Esophagus (tissue), 2 donors: Measurements from ENCODE around the gene GPR31. TPM values are rescaled to one million over a fixed set of nuclear protein-coding genes. Genes with fewer than 3 reads are reported as not detected.

ENCODE experiments used
- H3K27ac ChIP-seq, 2 donors: one replicate each; pipeline ENCODE4 v1.5.1; 2013; ENCODE audit warnings: low read depth in 2 of 2, mild to moderate bottlenecking in 2 of 2, inconsistent platforms in 1 of 2, low read length in 1 of 2, moderate library complexity in 1 of 2
- H3K27me3 ChIP-seq, 2 donors: one replicate each; pipeline ENCODE4 v1.6.1; 2013; ENCODE audit warnings: low read length in 2 of 2, control low read depth in 1 of 2, mild to moderate bottlenecking in 1 of 2; ENCODE audit not compliant: insufficient read depth in 2 of 2, control insufficient read depth in 1 of 2
- H3K36me3 ChIP-seq, 2 donors: one replicate each; pipeline ENCODE4 v1.6.1; 2013; ENCODE audit warnings: low read length in 1 of 2; ENCODE audit not compliant: control insufficient read depth in 2 of 2, insufficient read depth in 2 of 2
- H3K4me1 ChIP-seq, 2 donors: one replicate each; pipeline ENCODE4 v1.6.1; 2013; ENCODE audit warnings: low read length in 1 of 2; ENCODE audit not compliant: control insufficient read depth in 2 of 2, insufficient read depth in 2 of 2
- H3K4me3 ChIP-seq, 2 donors: one replicate each; pipeline ENCODE4 v1.5.1; 2013; ENCODE audit warnings: low read length in 2 of 2, mild to moderate bottlenecking in 2 of 2, low read depth in 1 of 2, moderate library complexity in 1 of 2
- H3K9me3 ChIP-seq, 2 donors: one replicate each; pipeline ENCODE4 v1.6.1; 2013; ENCODE audit warnings: mild to moderate bottlenecking in 2 of 2, low read depth in 1 of 2, low read length in 1 of 2, moderate library complexity in 1 of 2; ENCODE audit not compliant: control insufficient read depth in 2 of 2, insufficient read depth in 1 of 2
- WGBS, 2 donors: extraction: QIAGEN DNeasy Blood & Tissue Kit; methylation state at CpG; one replicate each; pipeline ENCODE4 v1.1.7; 2013; 5-methylcytosine and 5-hydroxymethylcytosine counted together
- polyA plus RNA-seq, 2 donors: library from polyadenylated mRNA; stranded (reverse); fragments of 200-250 nt; gene quantifications; one replicate each; pipeline ENCODE4 v1.2.3, GENCODE V29; 2013
- donor health status: healthy with polysubstance abuse.
- donor health status: Bipolar disorder and iron deficiency.

GPR31 gene
- polyA plus RNA-seq, 2 donors, result not detected

DNA sequence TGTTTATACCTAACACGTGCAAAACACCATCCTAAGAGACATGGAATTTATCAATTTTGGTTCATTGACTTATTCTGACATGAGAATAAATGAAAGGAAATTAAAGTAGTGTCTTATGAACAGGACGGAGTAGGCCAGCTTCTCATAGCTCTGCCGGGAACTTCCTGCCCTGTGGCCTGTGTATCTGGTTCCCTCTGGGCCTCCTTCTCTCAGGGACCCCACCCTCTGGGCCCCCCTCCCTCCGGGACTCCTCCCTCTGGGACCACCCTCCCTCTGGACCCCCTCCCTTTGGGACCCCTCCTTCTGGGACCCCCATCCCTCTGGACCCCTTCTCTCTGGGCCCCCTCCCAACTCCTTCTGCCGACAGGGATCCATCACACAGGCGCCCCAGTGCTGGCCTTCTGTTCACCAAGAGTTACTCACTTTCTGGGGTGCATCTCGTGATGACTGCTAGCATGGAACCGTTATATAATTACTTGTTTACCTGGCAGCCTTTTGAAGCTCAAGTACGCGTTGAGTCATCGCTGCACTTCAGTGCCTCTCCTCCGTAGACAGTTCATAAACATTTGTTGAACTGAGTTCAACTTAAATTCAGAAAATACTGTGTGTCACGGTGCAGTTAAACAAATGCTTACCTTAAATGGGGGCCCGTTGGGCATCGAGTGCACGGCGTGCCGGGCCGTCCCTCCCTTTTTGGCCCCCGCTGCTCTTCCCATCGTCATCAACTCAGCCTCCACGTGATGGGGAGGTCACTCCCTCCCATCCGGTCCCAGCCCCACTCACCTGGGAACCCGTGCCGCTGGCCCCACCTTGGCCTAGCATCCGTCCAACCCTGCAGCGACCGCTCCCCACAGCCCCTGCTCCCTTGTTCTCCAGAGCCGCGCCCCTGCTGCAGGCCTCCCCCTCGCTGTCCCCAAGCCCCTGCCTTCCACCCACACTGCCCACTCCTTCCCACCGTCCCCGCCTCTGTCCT is 26.8 kb downstream of the GPR31 start:
- 69 to 81% methylated on average over 33 of the region's 33 CpGs for WGBS, 2 donors
- H3K9me3 ChIP-seq, result no peaks in the 10 kb centered on the region
- H3K4me1 ChIP-seq, result peaks cover 0 to 4% of the 10 kb centered on the region in 2 donors
- no peak overlapping the region for H3K4me3 ChIP-seq
- no peak overlapping the region for H3K27ac ChIP-seq
- H3K36me3 ChIP-seq, result no peaks in the 10 kb centered on the region
- no peaks in the 10 kb centered on the region for H3K27me3 ChIP-seq

DNA sequence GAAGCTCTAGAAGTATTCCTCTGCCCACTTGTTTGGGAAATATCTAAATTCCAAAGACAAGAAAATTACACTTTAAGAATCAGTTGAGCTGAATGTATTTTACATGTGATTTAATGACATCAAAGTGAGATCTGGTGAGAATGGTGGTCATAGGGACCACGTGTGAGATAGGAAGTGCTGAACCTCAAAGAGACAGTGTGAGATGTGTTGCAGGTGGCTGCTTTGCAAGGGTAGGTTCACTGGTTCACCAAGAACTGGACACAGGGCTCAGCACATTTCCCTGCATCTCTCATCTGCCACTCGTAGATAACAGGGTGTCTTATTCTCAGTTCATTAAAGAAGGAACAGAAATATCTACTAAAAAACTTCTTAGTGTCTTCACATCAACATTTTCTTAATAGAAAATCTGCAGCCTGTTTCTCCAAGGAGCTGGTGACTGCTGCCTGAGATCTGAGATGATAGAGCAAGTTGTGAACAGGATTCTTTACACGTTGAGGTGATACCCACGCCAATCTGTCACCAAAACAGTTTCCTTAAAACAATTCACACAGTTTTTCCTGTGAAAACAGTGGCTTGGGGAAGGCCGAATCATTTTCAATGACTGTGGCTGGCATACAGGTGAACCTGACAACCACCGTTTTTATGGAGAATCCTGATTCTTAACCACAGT is 27.6 kb downstream of the GPR31 start:
- WGBS, 2 donors, result 72 to 76% methylated on average over 6 of the region's 6 CpGs
- Histone ChIP-seq H3K9me3 (no peaks in the 10 kb centered on the region), H3K36me3 (no peaks in the 10 kb centered on the region), H3K27me3 (no peaks in the 10 kb centered on the region), H3K27ac (no peak overlapping the region), H3K4me1 (peaks cover 0 to 4% of the 10 kb centered on the region in 2 donors), H3K4me3 (no peak overlapping the region)

DNA sequence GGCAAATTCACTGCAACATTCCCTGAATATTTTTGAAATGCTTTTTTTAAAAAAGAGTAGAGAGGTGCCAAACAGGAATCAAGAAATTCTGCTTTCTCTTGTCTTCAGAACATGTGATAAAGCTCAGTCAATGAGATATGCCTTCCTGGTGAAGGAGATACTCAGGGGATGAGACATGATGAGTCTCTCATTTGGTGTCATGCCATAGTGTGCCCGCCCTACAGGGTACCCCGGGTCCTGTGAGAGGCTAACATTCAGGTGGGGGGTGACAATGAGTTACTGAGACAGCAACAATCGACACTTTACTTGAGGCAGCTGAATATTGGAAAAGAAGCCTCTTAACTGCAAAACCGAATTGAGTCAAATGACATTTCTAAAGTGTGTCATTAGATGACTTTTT is 28.2 kb downstream of the GPR31 start:
- no peak overlapping the region for H3K4me3 ChIP-seq
- H3K4me1 ChIP-seq, result peaks cover 0 to 4% of the 10 kb centered on the region in 2 donors
- no peaks in the 10 kb centered on the region for H3K36me3 ChIP-seq
- no peaks in the 10 kb centered on the region for H3K9me3 ChIP-seq
- no peaks in the 10 kb centered on the region for H3K27me3 ChIP-seq
- 77 to 78% methylated on average over 4 of the region's 4 CpGs for WGBS, 2 donors
- H3K27ac ChIP-seq, result no peak overlapping the region

DNA sequence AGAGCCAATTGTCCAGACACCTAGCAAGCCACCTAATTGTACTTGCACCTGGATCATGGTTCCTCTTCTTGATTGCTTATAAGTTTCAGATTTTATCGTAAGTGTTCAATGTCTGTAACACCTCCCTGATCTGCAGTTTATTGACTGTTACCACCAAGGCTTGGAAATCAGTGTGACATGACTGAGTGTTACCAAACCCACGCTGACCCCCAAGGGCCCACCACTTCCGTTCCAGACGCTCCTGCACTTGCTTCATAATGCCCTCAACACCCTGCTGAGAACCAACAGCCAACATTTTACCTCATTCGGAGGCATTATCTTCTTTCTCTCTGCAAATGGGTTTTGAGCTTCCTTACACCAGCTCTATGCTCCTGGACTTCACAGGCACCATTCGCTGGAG is 28.6 kb downstream of the GPR31 start:
- 76 to 80% methylated on average over 6 of the region's 6 CpGs for WGBS, 2 donors
- no peaks in the 10 kb centered on the region for H3K36me3 ChIP-seq
- peaks cover 0 to 4% of the 10 kb centered on the region in 2 donors for H3K4me1 ChIP-seq
- no peak overlapping the region for H3K27ac ChIP-seq
- no peaks in the 10 kb centered on the region for H3K9me3 ChIP-seq
- H3K4me3 ChIP-seq, result no peak overlapping the region
- no peaks in the 10 kb centered on the region for H3K27me3 ChIP-seq

DNA sequence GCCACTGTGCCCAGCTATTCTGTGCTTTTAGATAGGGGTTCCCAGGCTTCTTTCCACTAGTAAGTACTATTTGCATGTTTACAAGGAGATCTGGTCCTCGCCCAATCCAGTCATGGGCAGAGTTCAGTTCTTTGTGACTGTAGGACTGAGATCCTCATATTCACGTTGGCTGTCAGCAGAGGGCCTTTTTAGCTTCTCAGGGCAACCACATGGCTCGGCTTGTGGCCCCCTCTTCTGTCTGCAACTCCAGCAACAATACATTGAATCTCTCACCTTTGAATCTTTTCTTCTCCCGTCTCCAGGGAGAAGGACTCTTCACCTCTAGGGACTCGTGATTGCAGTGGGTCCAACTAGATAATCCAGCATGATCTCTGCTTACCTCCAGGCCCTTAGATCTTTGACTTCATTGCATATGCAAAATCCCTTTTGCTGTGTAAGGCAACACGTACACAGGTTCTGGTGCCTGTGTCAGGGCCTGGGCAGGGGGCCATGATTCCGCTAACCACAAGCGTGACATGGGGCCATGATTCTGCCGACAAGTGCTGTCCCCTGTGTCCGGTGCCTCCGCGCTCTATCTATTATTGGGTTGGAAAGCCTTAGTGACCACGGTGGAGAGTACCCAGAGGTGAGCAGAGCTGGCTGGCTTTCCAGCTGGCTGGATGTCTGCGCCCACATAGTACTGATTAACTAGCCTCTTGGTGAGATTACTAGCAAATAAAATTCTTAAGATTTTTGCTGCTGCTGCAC is 29.8 kb downstream of the GPR31 start:
- Histone ChIP-seq H3K4me3 (no peak overlapping the region), H3K4me1 (peaks cover 0 to 4% of the 10 kb centered on the region in 2 donors), H3K36me3 (no peaks in the 10 kb centered on the region), H3K9me3 (no peaks in the 10 kb centered on the region), H3K27me3 (no peaks in the 10 kb centered on the region), H3K27ac (no peak overlapping the region)
- WGBS, 2 donors, result 85 to 87% methylated on average over 14 of the region's 14 CpGs

DNA sequence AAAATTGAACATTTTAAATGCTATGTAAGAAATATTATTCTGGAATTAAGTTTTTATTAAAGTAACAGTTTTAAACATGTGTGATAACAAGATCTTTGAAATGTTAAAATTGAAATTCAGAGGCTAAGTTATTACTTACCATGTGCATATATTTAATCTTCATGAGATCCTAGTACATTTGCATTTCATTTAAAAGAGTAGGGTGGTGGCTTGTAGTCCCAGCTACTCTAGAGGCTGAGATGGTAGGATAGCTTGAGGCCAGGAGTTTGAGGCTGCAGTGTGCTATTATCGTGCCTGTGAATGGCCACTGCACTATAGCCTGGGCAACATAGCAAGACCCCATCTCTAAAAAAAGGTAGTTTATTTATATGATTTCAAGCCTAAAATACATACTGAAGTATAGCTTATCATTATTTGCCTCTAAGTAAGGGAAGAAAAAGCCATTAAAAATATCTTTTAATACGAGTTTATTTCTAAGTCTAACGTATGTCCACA is 31.9 kb downstream of the GPR31 start:
- WGBS, 2 donors, result 81 to 95% methylated on average over 3 of the region's 3 CpGs
- H3K4me1 ChIP-seq, result no peaks in the 10 kb centered on the region
- no peaks in the 10 kb centered on the region for H3K36me3 ChIP-seq
- H3K27ac ChIP-seq, result no peak overlapping the region
- H3K4me3 ChIP-seq, result no peak overlapping the region
- H3K9me3 ChIP-seq, result no peaks in the 10 kb centered on the region
- H3K27me3 ChIP-seq, result no peaks in the 10 kb centered on the region

DNA sequence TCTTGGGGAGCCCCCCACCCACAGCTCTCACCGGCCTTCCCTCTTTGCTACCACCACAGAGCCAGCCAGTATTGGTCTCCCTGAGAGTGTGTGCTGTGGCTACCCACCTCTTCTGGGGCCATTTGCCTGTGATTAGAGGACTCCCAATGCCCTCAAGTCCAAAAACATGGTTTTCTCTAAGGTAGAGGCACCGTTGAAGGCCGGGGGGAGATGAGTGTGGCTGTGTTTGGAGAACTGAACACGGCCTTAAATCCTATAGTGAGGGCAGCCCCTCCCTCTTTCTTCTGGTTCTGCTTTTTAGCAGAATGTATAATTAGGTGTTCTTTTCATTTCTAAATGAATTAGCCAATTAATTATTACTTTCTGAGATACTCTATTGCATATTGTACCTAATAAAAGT is 32.4 kb downstream of the GPR31 start:
- no peaks in the 10 kb centered on the region for H3K27me3 ChIP-seq
- no peaks in the 10 kb centered on the region for H3K36me3 ChIP-seq
- WGBS, 2 donors, result 82 to 88% methylated on average over 4 of the region's 4 CpGs
- H3K4me3 ChIP-seq, result no peak overlapping the region
- H3K4me1 ChIP-seq, result no peaks in the 10 kb centered on the region
- no peak overlapping the region for H3K27ac ChIP-seq
- H3K9me3 ChIP-seq, result no peaks in the 10 kb centered on the region

DNA sequence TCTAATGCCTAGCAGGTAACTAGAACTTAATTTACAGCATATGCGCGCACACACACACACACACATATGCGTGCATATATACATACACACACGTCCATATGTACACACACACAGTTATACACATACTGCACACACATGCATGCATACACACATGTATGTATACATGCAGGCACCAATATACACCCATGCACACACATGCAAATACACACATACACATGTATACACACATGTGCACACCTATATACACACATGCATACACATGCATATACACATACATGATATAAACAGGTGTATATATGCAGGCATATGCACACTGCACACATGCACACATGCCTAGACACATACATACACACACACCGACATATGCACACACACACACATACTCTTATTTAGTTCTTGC is 33.0 kb downstream of the GPR31 start:
- no peaks in the 10 kb centered on the region for H3K9me3 ChIP-seq
- WGBS, 2 donors, result 90 to 97% methylated on average over 5 of the region's 5 CpGs
- no peak overlapping the region for H3K27ac ChIP-seq
- no peak overlapping the region for H3K4me3 ChIP-seq
- H3K36me3 ChIP-seq, result no peaks in the 10 kb centered on the region
- H3K27me3 ChIP-seq, result no peaks in the 10 kb centered on the region
- no peaks in the 10 kb centered on the region for H3K4me1 ChIP-seq
